ENCODE measurements around the gene OTUD1.

GRCh38 chr10:23461557-23461956 is 22.7 kb downstream of the OTUD1 start:
- TF ChIP-seq CTCF (IDR thresholded peaks at IDR 0.05 in 2 of 3, conservative IDR thresholded peaks at IDR 0.05 in 1 of 3; ENCODE audit: control insufficient read depth in 2 of 3, extremely low read depth in 1 of 3, insufficient read depth in 1 of 3, low read depth in 3 of 3, low read length in 3 of 3) (no peak), TAF1 (IDR thresholded peaks at IDR 0.05; ENCODE audit: borderline replicate concordance, low read depth, low read length) (no peak), EZH2 (IDR thresholded peaks at IDR 0.05; ENCODE audit: borderline replicate concordance, control insufficient read depth, low read depth, low read length) (no peak), EP300 (IDR thresholded peaks at IDR 0.05; ENCODE audit: borderline replicate concordance in 1 of 2, control insufficient read depth in 1 of 2, low read depth in 2 of 2, low read length in 2 of 2) (no peak)
- TF ChIP-seq, protein P1, sequence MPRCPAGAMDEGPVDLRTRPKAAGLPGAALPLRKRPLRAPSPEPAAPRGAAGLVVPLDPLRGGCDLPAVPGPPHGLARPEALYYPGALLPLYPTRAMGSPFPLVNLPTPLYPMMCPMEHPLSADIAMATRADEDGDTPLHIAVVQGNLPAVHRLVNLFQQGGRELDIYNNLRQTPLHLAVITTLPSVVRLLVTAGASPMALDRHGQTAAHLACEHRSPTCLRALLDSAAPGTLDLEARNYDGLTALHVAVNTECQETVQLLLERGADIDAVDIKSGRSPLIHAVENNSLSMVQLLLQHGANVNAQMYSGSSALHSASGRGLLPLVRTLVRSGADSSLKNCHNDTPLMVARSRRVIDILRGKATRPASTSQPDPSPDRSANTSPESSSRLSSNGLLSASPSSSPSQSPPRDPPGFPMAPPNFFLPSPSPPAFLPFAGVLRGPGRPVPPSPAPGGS (IDR thresholded peaks at IDR 0.05; ENCODE audit: borderline replicate concordance, insufficient read depth, low read depth, low read length, poor library complexity, severe bottlenecking), result no peak

Measured in GM12878 (cell line).